T-cell (primary cell): Measurements from ENCODE around the gene PSPH. TPM values are rescaled to one million over a fixed set of nuclear protein-coding genes. Genes with fewer than 3 reads are reported as not detected.
"Not testable (repeated sequence)": the region's sequence is repeated elsewhere in the genome, so short reads cannot be mapped to it uniquely, and the experiment has no call there.

Experiments used
- ATAC-seq, 4 experiments: fragments of 200-7000 bp in 3 of 4; fragments of 150-1000 bp in 1 of 4; cut with Tn5 transposase; replicated peaks in 1 of 4; 1 replicate in 3 of 4; 2 replicates in 1 of 4; pipeline ENCODE4 v1.10.0; 2021; ENCODE audit warnings: moderate library complexity in 3 of 4, mild to moderate bottlenecking in 2 of 4, moderate number of reproducible peaks in 1 of 4
- CTCF ChIA-PET, 2 donors: fragments of 300-600 bp; sonication (Branson Sonifier 250); formaldehyde crosslinking; loops; one replicate each; lab custom pipeline; 2022; ENCODE audit warnings: antibody characterized with exemption in 2 of 2; lab: Charles Lee
- POLR2A ChIA-PET, 2 donors: fragments of 300-600 bp; sonication (Branson Sonifier 250); formaldehyde crosslinking; loops; one replicate each; lab custom pipeline; 2022; ENCODE audit warnings: antibody characterized with exemption in 2 of 2; lab: Charles Lee
- DNase-seq, 35 experiments: peaks; one replicate each; pipeline versions ENCODE4 v3.0.0 to v3.0.0-alpha.2; 2013 to 2023
- H3K27ac ChIP-seq: one replicate; pipeline ENCODE4 v1.5.1; 2013; ENCODE audit warnings: low read length
- H3K27me3 ChIP-seq, 2 experiments: replicated peaks in 1 of 2; 1 replicate in 1 of 2; 2 replicates in 1 of 2; pipeline versions ENCODE4 v1.6.1 to v1.7.0; 2013; ENCODE audit warnings: low read length in 1 of 2, mixed read lengths in 1 of 2; ENCODE audit not compliant: control insufficient read depth in 2 of 2, insufficient read depth in 2 of 2; ENCODE audit errors: extremely low read depth in 1 of 2
- H3K36me3 ChIP-seq, 2 donors: 1 replicate in 1 of 2; 2 replicates in 1 of 2; pipeline versions ENCODE4 v1.6.1 to v1.7.0; 2013; ENCODE audit warnings: low read length in 1 of 2; ENCODE audit not compliant: control insufficient read depth in 2 of 2, insufficient read depth in 1 of 2; ENCODE audit errors: extremely low read depth in 1 of 2
- H3K4me1 ChIP-seq, 2 experiments: 1 replicate in 1 of 2; 2 replicates in 1 of 2; pipeline versions ENCODE4 v1.6.1 to v1.7.0; 2013; ENCODE audit warnings: low read length in 2 of 2, mixed read lengths in 1 of 2; ENCODE audit not compliant: insufficient read depth in 2 of 2, control insufficient read depth in 1 of 2; ENCODE audit errors: extremely low read depth in 1 of 2
- H3K4me3 ChIP-seq, 2 donors: 1 replicate in 1 of 2; 2 replicates in 1 of 2; pipeline versions ENCODE4 v1.5.1 to v1.7.0; 2013; ENCODE audit warnings: mild to moderate bottlenecking in 2 of 2, low read length in 1 of 2, moderate library complexity in 1 of 2; ENCODE audit not compliant: control insufficient read depth in 1 of 2; ENCODE audit errors: extremely low read depth in 1 of 2
- H3K9me3 ChIP-seq: 2 replicates; pipeline ENCODE4 v1.7.0; 2013
- H3K27ac Mint-ChIP-seq, 2 donors: one replicate each; pipeline ENCODE4 v1.8.0; 2020 to 2021; ENCODE audit warnings: mild to moderate bottlenecking in 2 of 2, mixed read lengths in 2 of 2
- H3K27me3 Mint-ChIP-seq, 2 donors: one replicate each; pipeline ENCODE4 v1.8.0; 2021 to 2022; ENCODE audit warnings: mixed read lengths in 2 of 2
- H3K36me3 Mint-ChIP-seq: one replicate; pipeline ENCODE4 v1.8.0; 2021; ENCODE audit warnings: mixed read lengths
- H3K4me1 Mint-ChIP-seq, 3 donors: one replicate each; pipeline ENCODE4 v1.8.0; 2020 to 2022; ENCODE audit warnings: mixed read lengths in 3 of 3, mild to moderate bottlenecking in 1 of 3
- H3K4me3 Mint-ChIP-seq, 3 donors: one replicate each; pipeline ENCODE4 v1.8.0; 2020 to 2022; ENCODE audit warnings: mild to moderate bottlenecking in 3 of 3, mixed read lengths in 3 of 3, moderate library complexity in 3 of 3
- H3K9me3 Mint-ChIP-seq, 3 donors: one replicate each; pipeline ENCODE4 v1.8.0; 2020 to 2022; ENCODE audit warnings: mixed read lengths in 3 of 3
- WGBS: methylation state at CpG from one replicate; pipeline ENCODE4 v1.1.5; 2013; ENCODE audit warnings: missing lambda C conversion rate; ENCODE audit not compliant: insufficient coverage; 5-methylcytosine and 5-hydroxymethylcytosine counted together
- total RNA-seq, 35 experiments: library from RNA in 6 of 35; stranded (reverse) in 6 of 35; fragments of 120-200 nt in 1 of 35; gene quantifications; one replicate each; pipeline versions ENCODE4 v1.2.1 to v1.2.4 and lab custom pipeline; 2013 to 2026

PSPH gene
- total RNA-seq, 5 donors from 2014 or later (not counting 1 experiment from before 2014, with no cell fraction given): 1.9 to 8.3 (median 5.7) TPM

GRCh38 chr7:56092388-56092787 is 41.1 kb upstream of the PSPH start:
- not testable (repeated sequence) for H3K9me3 ChIP-seq, H3K27me3 Mint-ChIP-seq, H3K4me3 ChIP-seq, H3K27ac Mint-ChIP-seq, H3K27ac ChIP-seq, ATAC-seq, H3K27me3 ChIP-seq, DNase-seq, H3K4me1 ChIP-seq, H3K36me3 ChIP-seq, H3K9me3 Mint-ChIP-seq, H3K4me3 Mint-ChIP-seq, H3K36me3 Mint-ChIP-seq, H3K4me1 Mint-ChIP-seq
- POLR2A ChIA-PET: interaction anchor here in 1 of 2 donors (0.7 to 0.9 kb wide), 2 partner anchors 14 to 27 kb away, joined by 3 read pairs; partner anchors contain the start of gene CHCHD2
- no CpG with 5 or more reads among the region's 6 CpGs for WGBS
- CTCF ChIA-PET: interaction anchor here (0.6 kb wide), 2 partner anchors 27 to 63 kb away, joined by 3 to 8 read pairs; no protein-coding TSS in a partner anchor

- 95% methylated on average over 3 of the region's 3 CpGs for whole genome bisulfite sequencing
- Mint-ChIP-seq H3K9me3 (no peaks in the 10 kb centered on the region), H3K27me3 (no peaks in the 10 kb centered on the region), H3K4me3 (no peak overlapping the region), H3K27ac (no peak overlapping the region), H3K4me1 (no peaks in the 10 kb centered on the region), H3K36me3 (peaks cover 5% of the 10 kb centered on the region)
- Histone ChIP-seq H3K4me3 (no peak overlapping the region), H3K36me3 (peaks cover 3 to 4% of the 10 kb centered on the region in 2 donors), H3K4me1 (no peaks in the 10 kb centered on the region), H3K9me3 (no peaks in the 10 kb centered on the region), H3K27ac (no peak overlapping the region), H3K27me3 (no peaks in the 10 kb centered on the region)
- POLR2A ChIA-PET: interaction anchor here in 1 of 2 donors (0.6 kb wide), 1 partner anchor 102 kb away, joined by 3 read pairs; no protein-coding TSS in a partner anchor
- DNase-seq (no peak), ATAC-seq (peak in 2 of 4 experiments; percentile 10 to 15)
- CTCF ChIA-PET: interaction anchor here (0.6 kb wide), 2 partner anchors 26 kb away, joined by 3 to 7 read pairs; no protein-coding TSS in a partner anchor
Observed at GRCh38 chr7:56091591-56091990, 40.3 kb upstream of the PSPH start.

GRCh38 chr7:56087445-56087844 is 36.2 kb upstream of the PSPH start:
- ATAC-seq (no peak), DNase-seq (no peak)
- Mint-ChIP-seq H3K9me3 (no peaks in the 10 kb centered on the region), H3K27me3 (no peaks in the 10 kb centered on the region), H3K4me3 (no peak overlapping the region), H3K36me3 (peaks cover 3% of the 10 kb centered on the region), H3K27ac (no peak overlapping the region), H3K4me1 (no peaks in the 10 kb centered on the region)
- Histone ChIP-seq H3K4me1 (no peaks in the 10 kb centered on the region), H3K27me3 (no peaks in the 10 kb centered on the region), H3K9me3 (no peaks in the 10 kb centered on the region), H3K27ac (no peak overlapping the region), H3K4me3 (no peak overlapping the region), H3K36me3 (peaks cover 3 to 9% of the 10 kb centered on the region in 2 donors)
- CTCF ChIA-PET: no interaction called here
- POLR2A ChIA-PET: interaction anchor here (0.5 to 1.0 kb wide), 2 partner anchors 11 to 23 kb away, joined by 3 read pairs; partner anchors contain the start of gene SUMF2 (in 1 of the 2)
- WGBS: 92% methylated on average over 8 of the region's 16 CpGs

- no peaks in the 10 kb centered on the region for H3K9me3 Mint-ChIP-seq
- no peaks in the 10 kb centered on the region for H3K4me1 ChIP-seq
- H3K27me3 ChIP-seq: no peaks in the 10 kb centered on the region
- no peaks in the 10 kb centered on the region for H3K4me1 Mint-ChIP-seq
- POLR2A ChIA-PET: no interaction called here
- DNase-seq: no peak
- H3K9me3 ChIP-seq: no peaks in the 10 kb centered on the region
- H3K36me3 ChIP-seq: peaks cover 6 to 9% of the 10 kb centered on the region in 2 donors
- H3K4me3 ChIP-seq: no peak overlapping the region
- CTCF ChIA-PET: no interaction called here
- no peak overlapping the region for H3K27ac Mint-ChIP-seq
- WGBS: 100% methylated on average over 4 of the region's 7 CpGs
- H3K27me3 Mint-ChIP-seq: no peaks in the 10 kb centered on the region
- H3K27ac ChIP-seq: no peak overlapping the region
- no peak overlapping the region for H3K4me3 Mint-ChIP-seq
- ATAC-seq: no peak
- peaks cover 3% of the 10 kb centered on the region for H3K36me3 Mint-ChIP-seq
Observed at GRCh38 chr7:56086761-56087160, 35.5 kb upstream of the PSPH start.

- Mint-ChIP-seq H3K36me3 (peaks cover 11% of the 10 kb centered on the region), H3K27ac (no peak overlapping the region), H3K4me3 (no peak overlapping the region), H3K4me1 (no peaks in the 10 kb centered on the region), H3K9me3 (no peaks in the 10 kb centered on the region), H3K27me3 (no peaks in the 10 kb centered on the region)
- Histone ChIP-seq H3K4me3 (no peak overlapping the region), H3K4me1 (no peaks in the 10 kb centered on the region), H3K27ac (no peak overlapping the region), H3K36me3 (peaks cover 12 to 28% of the 10 kb centered on the region in 2 donors), H3K27me3 (no peaks in the 10 kb centered on the region), H3K9me3 (no peaks in the 10 kb centered on the region)
- 90% methylated on average over 8 of the region's 13 CpGs for WGBS
- ATAC-seq: no peak
- CTCF ChIA-PET: interaction anchor here in 1 of 2 donors (0.5 to 1.3 kb wide), 3 partner anchors 9 to 35 kb away, joined by 3 to 5 read pairs (median 3); no protein-coding TSS in a partner anchor
- no peak for DNase-seq
- POLR2A ChIA-PET: no interaction called here
Observed at GRCh38 chr7:56083150-56083785, 32.0 kb upstream of the PSPH start.

- Mint-ChIP-seq H3K4me1 (no peaks in the 10 kb centered on the region), H3K27me3 (no peaks in the 10 kb centered on the region), H3K27ac (no peak overlapping the region), H3K4me3 (no peak overlapping the region), H3K36me3 (peaks cover 12% of the 10 kb centered on the region), H3K9me3 (no peaks in the 10 kb centered on the region)
- CTCF ChIA-PET: interaction anchor here in 1 of 2 donors (0.6 kb wide), 1 partner anchor 134 kb away, joined by 3 read pairs; no protein-coding TSS in a partner anchor
- H3K27ac ChIP-seq: no peak overlapping the region
- DNase-seq (no peak), ATAC-seq (no peak)
- H3K27me3 ChIP-seq: no peaks in the 10 kb centered on the region
- WGBS: 98% methylated on average over 23 of the region's 29 CpGs
- POLR2A ChIA-PET: no interaction called here
- peaks cover 22 to 33% of the 10 kb centered on the region in 2 donors for H3K36me3 ChIP-seq
- no peaks in the 10 kb centered on the region for H3K9me3 ChIP-seq
- no peak overlapping the region for H3K4me3 ChIP-seq
- H3K4me1 ChIP-seq: no peaks in the 10 kb centered on the region
Observed at GRCh38 chr7:56081626-56082340, 30.5 kb upstream of the PSPH start.
